Measurements from ENCODE around the gene SF3B2. TPM values are rescaled to one million over a fixed set of nuclear protein-coding genes. Genes with fewer than 3 reads are reported as not detected.

SF3B2 gene
- total RNA-seq, 1 donor from 2014 or later = 193 TPM

DNA sequence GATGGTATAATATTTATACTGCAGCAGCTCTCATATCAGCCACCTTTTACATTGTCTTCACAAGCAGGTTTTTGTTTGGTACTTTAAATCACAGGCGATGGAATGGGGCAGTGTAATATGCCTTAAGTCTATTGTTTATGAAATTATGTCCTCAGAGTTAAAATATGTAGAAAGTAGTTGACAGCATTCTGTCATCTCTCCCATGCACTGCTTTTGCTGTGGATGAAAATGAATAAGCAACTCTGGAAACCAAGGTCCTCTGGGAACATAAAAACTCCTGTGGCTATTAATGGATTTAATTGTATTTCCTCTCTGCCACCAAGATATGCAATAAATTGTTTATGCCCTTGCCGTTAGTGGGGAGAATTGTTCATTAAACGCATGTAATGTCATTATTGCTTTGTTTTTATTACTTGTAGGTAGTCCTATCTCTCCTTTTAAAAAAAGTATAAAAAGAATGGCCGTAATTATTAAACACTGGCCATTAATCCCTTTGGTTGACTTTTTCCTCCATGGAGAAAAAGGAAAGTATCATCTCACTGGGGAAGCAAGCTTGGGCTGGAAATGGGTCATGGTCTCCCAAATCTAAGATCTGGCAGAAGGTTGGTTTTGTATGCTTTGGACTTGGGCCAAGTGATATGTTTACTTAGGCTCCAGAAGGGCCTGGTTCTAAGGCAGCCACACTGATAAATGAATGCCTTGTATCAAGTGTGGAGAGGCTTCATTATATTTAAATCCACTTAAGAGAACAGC lies 31.0 kb downstream of the SF3B2 start:
- H3K27ac Mint-ChIP-seq (ENCODE audit: unreplicated experiment) = peak overlapping the region; percentile 71
- peak; percentile 11 for DNase-seq (ENCODE audit: extremely low spot score, unreplicated experiment)
- H3K27me3 Mint-ChIP-seq (ENCODE audit: unreplicated experiment) = no peaks in the 10 kb centered on the region
- H3K36me3 Mint-ChIP-seq (ENCODE audit: unreplicated experiment) = peaks cover under 1% of the 10 kb centered on the region
- peak overlapping the region; percentile 2 for H3K4me3 Mint-ChIP-seq (ENCODE audit: unreplicated experiment)
- H3K9me3 Mint-ChIP-seq (ENCODE audit: unreplicated experiment) = no peaks in the 10 kb centered on the region
- TF ChIP-seq, protein P1, sequence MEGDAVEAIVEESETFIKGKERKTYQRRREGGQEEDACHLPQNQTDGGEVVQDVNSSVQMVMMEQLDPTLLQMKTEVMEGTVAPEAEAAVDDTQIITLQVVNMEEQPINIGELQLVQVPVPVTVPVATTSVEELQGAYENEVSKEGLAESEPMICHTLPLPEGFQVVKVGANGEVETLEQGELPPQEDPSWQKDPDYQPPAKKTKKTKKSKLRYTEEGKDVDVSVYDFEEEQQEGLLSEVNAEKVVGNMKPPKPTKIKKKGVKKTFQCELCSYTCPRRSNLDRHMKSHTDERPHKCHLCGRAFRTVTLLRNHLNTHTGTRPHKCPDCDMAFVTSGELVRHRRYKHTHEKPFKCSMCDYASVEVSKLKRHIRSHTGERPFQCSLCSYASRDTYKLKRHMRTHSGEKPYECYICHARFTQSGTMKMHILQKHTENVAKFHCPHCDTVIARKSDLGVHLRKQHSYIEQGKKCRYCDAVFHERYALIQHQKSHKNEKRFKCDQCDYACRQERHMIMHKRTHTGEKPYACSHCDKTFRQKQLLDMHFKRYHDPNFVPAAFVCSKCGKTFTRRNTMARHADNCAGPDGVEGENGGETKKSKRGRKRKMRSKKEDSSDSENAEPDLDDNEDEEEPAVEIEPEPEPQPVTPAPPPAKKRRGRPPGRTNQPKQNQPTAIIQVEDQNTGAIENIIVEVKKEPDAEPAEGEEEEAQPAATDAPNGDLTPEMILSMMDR (IDR thresholded peaks at IDR 0.05) = no peak
- H3K4me1 Mint-ChIP-seq (ENCODE audit: unreplicated experiment) = peaks cover 52% of the 10 kb centered on the region

DNA sequence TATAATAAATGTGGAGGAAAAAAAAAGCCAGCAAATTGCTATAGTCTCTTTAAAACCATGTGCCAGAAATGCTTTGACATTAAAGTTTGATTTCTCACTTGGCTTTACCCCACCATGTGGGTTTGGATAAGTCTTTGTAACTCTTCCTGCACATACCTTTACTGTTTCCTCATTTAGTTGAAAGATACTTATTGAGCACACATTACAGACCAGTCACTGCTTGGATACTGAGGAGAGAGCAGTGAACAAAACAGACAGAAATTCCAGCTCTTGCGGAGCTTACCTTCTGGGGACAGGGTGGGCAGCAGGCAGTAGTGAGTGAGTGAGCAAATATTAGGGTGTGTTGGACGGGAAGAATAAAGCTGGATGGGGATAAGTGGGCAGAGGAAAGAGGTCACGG lies 31.6 kb downstream of the SF3B2 start:
- no peak overlapping the region for H3K4me3 Mint-ChIP-seq (ENCODE audit: unreplicated experiment)
- H3K27me3 Mint-ChIP-seq (ENCODE audit: unreplicated experiment) = no peaks in the 10 kb centered on the region
- TF ChIP-seq, protein P1 (IDR thresholded peaks at IDR 0.05) = no peak
- H3K27ac Mint-ChIP-seq (ENCODE audit: unreplicated experiment) = no peak overlapping the region
- no peaks in the 10 kb centered on the region for H3K9me3 Mint-ChIP-seq (ENCODE audit: unreplicated experiment)
- H3K4me1 Mint-ChIP-seq (ENCODE audit: unreplicated experiment) = peaks cover 50% of the 10 kb centered on the region
- no peaks in the 10 kb centered on the region for H3K36me3 Mint-ChIP-seq (ENCODE audit: unreplicated experiment)
- peak; percentile 21 for DNase-seq (ENCODE audit: extremely low spot score, unreplicated experiment)

DNA sequence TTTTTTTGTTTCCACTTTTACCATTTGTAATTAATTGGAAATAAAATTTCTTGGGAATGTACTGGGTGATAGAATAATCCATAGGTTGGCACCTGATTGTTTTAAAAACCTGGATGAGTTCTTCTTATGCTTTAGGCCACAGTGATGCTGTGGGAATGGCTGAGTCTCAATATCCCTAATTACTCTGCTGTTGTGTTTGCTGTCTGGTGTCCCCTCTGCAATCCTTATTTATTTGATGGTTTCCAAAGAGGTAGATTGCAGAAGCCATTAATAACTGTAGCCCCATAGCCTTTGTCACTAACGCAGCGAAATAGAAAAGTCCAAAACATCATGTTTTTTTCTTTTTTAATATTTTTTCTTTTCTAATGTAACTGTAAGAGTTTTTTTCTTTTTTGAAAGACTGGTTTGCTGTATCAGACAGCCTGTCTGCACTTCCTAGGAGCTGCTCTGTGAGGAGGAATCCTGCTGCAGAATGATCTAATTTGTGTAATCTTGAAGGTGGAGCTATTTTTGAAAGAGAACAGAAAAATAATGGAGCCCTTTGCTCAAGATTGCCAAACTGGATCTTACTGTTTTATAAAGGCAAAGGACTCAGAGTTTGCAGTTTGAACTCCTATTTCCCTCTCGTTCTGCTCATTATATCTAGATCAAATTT lies 32.8 kb downstream of the SF3B2 start:
- DNase-seq (ENCODE audit: extremely low spot score, unreplicated experiment) = peak; percentile 3
- TF ChIP-seq, protein P1 (IDR thresholded peaks at IDR 0.05) = no peak
- H3K4me1 Mint-ChIP-seq (ENCODE audit: unreplicated experiment) = peaks cover 49% of the 10 kb centered on the region
- H3K9me3 Mint-ChIP-seq (ENCODE audit: unreplicated experiment) = no peaks in the 10 kb centered on the region
- H3K4me3 Mint-ChIP-seq (ENCODE audit: unreplicated experiment) = no peak overlapping the region
- H3K27me3 Mint-ChIP-seq (ENCODE audit: unreplicated experiment) = no peaks in the 10 kb centered on the region
- H3K27ac Mint-ChIP-seq (ENCODE audit: unreplicated experiment) = peak overlapping the region; percentile 6
- no peaks in the 10 kb centered on the region for H3K36me3 Mint-ChIP-seq (ENCODE audit: unreplicated experiment)

DNA sequence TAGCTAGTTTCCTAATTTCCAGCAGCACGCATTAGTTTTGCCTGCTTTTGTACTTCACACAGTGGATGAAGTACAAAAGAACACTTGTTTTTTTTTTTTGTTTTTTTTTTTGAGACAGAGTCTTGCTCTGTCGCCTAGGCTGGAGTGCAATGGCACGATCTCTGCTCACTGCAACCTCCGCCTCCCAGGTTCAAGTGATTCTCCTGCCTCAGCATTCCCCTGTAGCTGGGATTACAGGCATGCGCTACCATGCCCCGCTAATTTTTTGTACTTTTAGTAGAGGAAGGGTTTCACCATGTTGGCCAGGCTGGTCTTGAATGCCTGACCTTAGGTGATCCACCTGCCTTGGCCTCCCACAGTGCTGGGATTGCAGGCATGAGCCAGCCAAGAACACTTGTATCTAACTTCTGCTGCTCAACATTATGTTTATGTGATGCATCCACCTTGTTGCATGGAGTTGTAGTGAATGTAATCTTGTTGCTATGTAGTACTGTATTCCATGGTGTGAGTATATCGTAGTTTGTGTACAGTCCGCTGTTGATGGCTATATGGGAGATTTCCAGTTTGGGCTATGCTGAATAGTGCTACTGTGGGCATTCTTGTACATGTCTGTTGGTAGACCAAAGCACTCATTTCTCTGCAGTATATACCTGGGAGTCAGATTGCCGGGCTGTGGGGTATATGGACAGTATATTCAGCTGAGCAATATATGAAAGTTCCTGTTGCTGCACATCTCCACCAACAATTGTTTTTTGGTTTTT lies 35.2 kb downstream of the SF3B2 start:
- Mint-ChIP-seq H3K36me3 (ENCODE audit: unreplicated experiment) (no peaks in the 10 kb centered on the region), H3K4me3 (ENCODE audit: unreplicated experiment) (no peak overlapping the region), H3K4me1 (ENCODE audit: unreplicated experiment) (peaks cover 27% of the 10 kb centered on the region), H3K27me3 (ENCODE audit: unreplicated experiment) (no peaks in the 10 kb centered on the region), H3K9me3 (ENCODE audit: unreplicated experiment) (no peaks in the 10 kb centered on the region), H3K27ac (ENCODE audit: unreplicated experiment) (no peak overlapping the region)
- DNase-seq (ENCODE audit: extremely low spot score, unreplicated experiment) = peak; percentile 36
- TF ChIP-seq, protein P1 (IDR thresholded peaks at IDR 0.05) = no peak

DNA sequence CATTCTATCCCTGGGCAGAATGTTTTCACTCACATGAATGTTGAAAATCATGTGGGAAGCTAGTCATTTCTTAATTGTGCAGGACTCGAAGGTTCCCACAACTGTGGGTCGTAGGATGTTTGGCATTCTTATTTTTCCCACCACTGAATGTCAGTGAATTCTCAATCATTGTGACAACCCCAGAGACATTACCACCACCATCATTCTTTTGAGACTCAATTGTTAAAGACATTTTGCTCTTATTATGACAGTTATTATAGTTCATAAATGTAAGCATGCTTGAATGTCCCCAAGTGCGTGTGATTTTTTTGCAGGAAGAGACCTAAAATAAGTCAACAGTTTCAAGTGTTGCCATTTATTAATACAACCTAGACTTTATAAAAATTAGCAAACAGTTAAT lies 36.9 kb downstream of the SF3B2 start:
- Mint-ChIP-seq H3K4me3 (ENCODE audit: unreplicated experiment) (no peak overlapping the region), H3K27ac (ENCODE audit: unreplicated experiment) (no peak overlapping the region), H3K9me3 (ENCODE audit: unreplicated experiment) (no peaks in the 10 kb centered on the region), H3K4me1 (ENCODE audit: unreplicated experiment) (peaks cover 11% of the 10 kb centered on the region), H3K27me3 (ENCODE audit: unreplicated experiment) (no peaks in the 10 kb centered on the region), H3K36me3 (ENCODE audit: unreplicated experiment) (peaks cover 1% of the 10 kb centered on the region)
- DNase-seq (ENCODE audit: extremely low spot score, unreplicated experiment) = no peak
- TF ChIP-seq, protein P1 (IDR thresholded peaks at IDR 0.05) = no peak

All from osteocyte (in vitro differentiated cells).